Osteoblast (primary cell): Measurements from ENCODE around the gene SHANK1. TPM values are rescaled to one million over a fixed set of nuclear protein-coding genes. Genes with fewer than 3 reads are reported as not detected.
A peak's percentile ranks its signal among the peaks of the same experiment; 100 is the strongest.

Experiments
- DNase-seq: peaks from one replicate; pipeline ENCODE4 v3.0.0; 2011; ENCODE audit warnings: low spot score, mixed read lengths; ENCODE audit not compliant: insufficient read length; ENCODE audit errors: missing footprints
- H2AFZ ChIP-seq: 2 replicates; pipeline ENCODE4 v1.6.0; 2011; ENCODE audit warnings: mild to moderate bottlenecking, low read length
- H3K27ac ChIP-seq: 2 replicates; pipeline ENCODE4 v1.5.1; 2011; ENCODE audit warnings: mild to moderate bottlenecking, low read depth, low read length, moderate library complexity
- H3K27me3 ChIP-seq: 2 replicates; pipeline ENCODE4 v1.6.0; 2012; ENCODE audit warnings: mild to moderate bottlenecking, control low read depth, inconsistent platforms, low read length, moderate library complexity; ENCODE audit not compliant: insufficient read depth
- H3K36me3 ChIP-seq: 2 replicates; pipeline ENCODE4 v1.5.1; 2011; ENCODE audit warnings: mild to moderate bottlenecking, low read length, control low read depth, moderate library complexity; ENCODE audit not compliant: insufficient read depth
- H3K4me1 ChIP-seq: 2 replicates; pipeline ENCODE4 v1.5.1; 2011; ENCODE audit warnings: mild to moderate bottlenecking, low read length, control low read depth, moderate library complexity; ENCODE audit not compliant: insufficient read depth
- H3K4me2 ChIP-seq: 2 replicates; pipeline ENCODE4 v1.6.0; 2011; ENCODE audit warnings: mild to moderate bottlenecking, low read length; ENCODE audit not compliant: insufficient read depth
- H3K4me3 ChIP-seq: fragments of 200-600 bp; sonication (generic); 3 replicates; pipeline ENCODE4 v1.5.1; 2012; ENCODE audit warnings: mild to moderate bottlenecking, low read length, inconsistent platforms; ENCODE audit not compliant: insufficient read depth
- H3K79me2 ChIP-seq: 2 replicates; pipeline ENCODE4 v1.6.0; 2012; ENCODE audit warnings: mild to moderate bottlenecking, low read length, control low read depth, inconsistent platforms; ENCODE audit not compliant: insufficient read depth
- H3K9me3 ChIP-seq: 2 replicates; pipeline ENCODE4 v1.5.1; 2011; ENCODE audit warnings: low read depth, low read length, control low read depth
- H4K20me1 ChIP-seq: 2 replicates; pipeline ENCODE4 v1.6.0; 2012; ENCODE audit warnings: mild to moderate bottlenecking, low read length, control low read depth; ENCODE audit not compliant: insufficient read depth
- CTCF ChIP-seq: IDR thresholded peaks from 2 replicates; pipeline ENCODE4 v1.5.1; 2011; ENCODE audit warnings: mild to moderate bottlenecking, low read depth, low read length, moderate library complexity; ENCODE audit errors: extremely low read depth
- total RNA-seq: library from RNA; depleted of rRNA; stranded (reverse); fragments of >200 nt; gene quantifications from 2 replicates; pipeline ENCODE4 v1.2.3, GENCODE V29; 2012

SHANK1 gene
- total RNA-seq, 1 donor = 1.1 TPM

GRCh38 chr19:50702871-50703829 is 16.5 kb downstream of the SHANK1 start:
- H3K27ac ChIP-seq = no peak overlapping the region
- no peaks in the 10 kb centered on the region for H3K36me3 ChIP-seq
- H3K79me2 ChIP-seq = no peaks in the 10 kb centered on the region
- no peak for TF ChIP-seq CTCF
- DNase-seq = peak; percentile 97
- H3K9me3 ChIP-seq = no peaks in the 10 kb centered on the region
- no peak overlapping the region for H3K4me3 ChIP-seq
- no peaks in the 10 kb centered on the region for H4K20me1 ChIP-seq
- H3K4me2 ChIP-seq = peak overlapping the region; percentile 18
- H3K27me3 ChIP-seq = no peaks in the 10 kb centered on the region
- no peak overlapping the region for H2AFZ ChIP-seq
- H3K4me1 ChIP-seq = no peaks in the 10 kb centered on the region

- Histone ChIP-seq H3K4me2 (peak overlapping the region; percentile 18), H2AFZ (no peak overlapping the region), H4K20me1 (no peaks in the 10 kb centered on the region), H3K79me2 (no peaks in the 10 kb centered on the region), H3K4me3 (no peak overlapping the region), H3K27me3 (no peaks in the 10 kb centered on the region), H3K4me1 (no peaks in the 10 kb centered on the region), H3K27ac (no peak overlapping the region), H3K36me3 (no peaks in the 10 kb centered on the region), H3K9me3 (no peaks in the 10 kb centered on the region)
- DNase-seq = no peak
- TF ChIP-seq CTCF = no peak
Observed at GRCh38 chr19:50702158-50702870, 17.3 kb downstream of the SHANK1 start.

- no peaks in the 10 kb centered on the region for H3K79me2 ChIP-seq
- no peak overlapping the region for H3K27ac ChIP-seq
- H3K4me3 ChIP-seq = no peak overlapping the region
- no peaks in the 10 kb centered on the region for H3K27me3 ChIP-seq
- H3K36me3 ChIP-seq = no peaks in the 10 kb centered on the region
- no peak for DNase-seq
- no peak overlapping the region for H3K4me2 ChIP-seq
- TF ChIP-seq CTCF = no peak
- H4K20me1 ChIP-seq = peaks cover 3% of the 10 kb centered on the region
- no peaks in the 10 kb centered on the region for H3K9me3 ChIP-seq
- H3K4me1 ChIP-seq = no peaks in the 10 kb centered on the region
- no peak overlapping the region for H2AFZ ChIP-seq
Observed at GRCh38 chr19:50701367-50701985, 18.1 kb downstream of the SHANK1 start.
